GM18520 (cell line): ENCODE results near the gene MINDY4.
A peak's percentile ranks its signal among the peaks of the same experiment; 100 is the strongest.

Experiments used
- ATAC-seq: cut with Tn5 transposase; IDR thresholded peaks from one replicate; pipeline ENCODE4 v1.9.1; 2021; ENCODE audit not compliant: unreplicated experiment

Gene MINDY4

DNA sequence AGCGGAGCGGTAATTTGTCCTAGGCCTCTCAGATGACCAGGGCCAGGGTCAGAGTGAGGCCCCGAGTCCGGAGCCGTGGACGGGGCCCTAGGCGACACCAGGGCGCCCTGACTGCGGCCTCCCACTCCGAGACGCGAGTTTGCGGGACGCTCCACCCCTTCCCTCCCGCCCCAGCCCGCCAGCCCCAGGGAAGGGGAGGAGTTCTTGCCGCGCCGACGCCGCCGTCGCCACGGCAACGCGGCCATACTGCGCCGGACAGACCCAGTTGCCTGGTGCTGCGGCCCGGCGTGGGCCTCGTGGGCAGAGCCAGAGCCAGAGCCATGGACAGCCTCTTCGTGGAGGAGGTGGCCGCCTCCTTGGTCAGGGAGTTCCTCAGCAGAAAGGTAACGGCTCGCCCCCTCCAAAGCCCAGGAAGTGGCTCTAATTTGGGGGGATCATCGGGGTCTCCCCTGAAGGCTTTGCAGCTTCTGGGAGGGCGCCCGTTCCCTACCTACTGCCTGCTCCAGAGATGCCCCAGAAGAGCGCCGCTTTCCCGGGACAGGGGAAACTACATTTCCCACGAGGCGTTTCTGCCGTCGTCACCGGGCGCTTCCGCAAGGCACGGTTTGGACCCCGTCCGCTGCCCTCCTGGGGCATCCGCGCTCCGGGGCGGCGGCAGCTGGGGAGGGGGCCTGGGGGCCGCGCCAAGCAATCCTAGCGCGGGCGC is at the start of gene MINDY4:
MINDY4 (plus strand) TSS at position 244 of the 706 bp plus-strand sequence; CDS start at position 321, 77 bp downstream.
- ATAC-seq = peak; percentile 60

GRCh38 chr7:30722187-30722586 is 49.0 kb upstream of the MINDY4 start:
- no peak for ATAC-seq

- no peak for ATAC-seq
These were observed 48.5 kb upstream of the MINDY4 start for GRCh38 chr7:30722671-30723070.

- no peak for ATAC-seq
These were observed 47.4 kb upstream of the MINDY4 start for GRCh38 chr7:30723776-30724175.

DNA sequence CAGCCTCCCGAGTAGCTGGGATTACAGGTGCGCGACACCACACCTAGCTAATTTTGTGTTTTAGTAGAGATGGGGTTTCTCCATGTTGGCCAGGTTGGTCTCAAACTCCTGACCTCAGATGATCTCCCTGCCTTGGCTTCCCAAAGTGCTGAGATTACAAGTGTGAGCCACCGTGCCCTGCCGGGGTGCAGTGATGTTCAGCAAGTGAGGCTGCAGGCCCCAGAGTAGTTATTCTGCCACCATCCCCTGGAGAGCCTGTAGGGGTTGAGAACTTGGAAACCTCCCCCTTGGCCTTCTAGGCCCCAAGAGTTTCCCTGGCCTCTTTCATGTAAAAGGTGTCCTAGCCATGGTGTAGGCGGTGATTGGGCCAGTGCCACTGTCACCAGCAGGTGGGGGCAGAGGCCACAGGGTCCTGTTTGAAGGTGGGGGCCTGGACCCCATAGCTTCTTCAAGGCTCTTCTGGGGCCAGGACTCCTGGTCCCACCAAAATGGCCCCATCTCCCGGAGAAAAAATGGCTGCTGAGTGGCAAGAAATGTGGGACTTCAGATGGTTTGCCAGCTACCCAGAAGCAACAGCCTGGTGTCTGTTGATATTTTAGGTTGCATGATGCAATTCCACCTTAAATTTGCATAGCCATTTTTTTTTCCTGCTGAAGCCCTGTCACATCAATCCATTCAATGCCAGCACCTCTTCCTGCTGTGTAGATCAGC is 44.8 kb upstream of the MINDY4 start:
- ATAC-seq = no peak

DNA sequence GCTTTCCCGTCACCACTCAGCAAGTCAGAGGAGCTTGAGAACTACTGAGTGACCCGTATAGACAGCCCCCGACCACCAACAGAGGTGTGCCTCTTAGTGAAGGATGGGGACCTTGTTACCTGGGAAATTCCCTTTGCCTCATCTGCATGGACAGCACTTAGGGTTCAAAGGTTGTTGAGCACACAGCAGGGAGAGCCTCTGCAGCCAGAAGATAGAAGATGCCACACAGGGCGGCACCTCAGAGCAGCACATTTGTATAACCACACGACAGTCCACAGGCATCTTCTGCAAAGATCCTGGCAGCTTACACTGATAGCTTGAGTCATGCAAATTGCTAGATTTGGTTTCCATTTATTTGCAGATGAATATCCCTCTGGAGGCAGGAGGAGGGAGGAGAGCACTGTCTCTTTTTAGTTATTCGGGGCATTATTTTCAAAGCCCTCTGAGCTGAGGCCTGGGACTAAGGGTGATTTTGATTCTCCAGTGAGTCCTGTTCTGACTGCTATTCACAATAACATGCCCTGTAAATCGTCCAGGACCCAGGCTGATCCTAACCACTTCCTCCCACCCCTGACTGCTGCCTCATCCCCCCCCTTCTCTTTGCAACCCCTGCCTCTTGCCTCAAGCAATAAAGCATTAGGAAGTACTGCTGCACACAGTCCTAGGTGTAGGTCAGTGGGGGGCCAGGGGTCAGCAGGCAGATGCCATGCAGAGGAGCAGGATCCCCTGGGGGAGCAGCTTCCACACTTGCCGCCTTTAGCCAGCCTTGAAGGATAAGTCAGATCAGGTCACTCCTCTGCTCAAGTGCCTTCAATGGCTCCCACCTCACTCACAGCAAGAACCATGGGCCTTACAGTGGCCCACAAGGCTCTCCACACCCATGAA is 43.9 kb upstream of the MINDY4 start:
- peak; percentile 49 for ATAC-seq

GRCh38 chr7:30728591-30729100 is 42.6 kb upstream of the MINDY4 start:
- no peak for ATAC-seq

DNA sequence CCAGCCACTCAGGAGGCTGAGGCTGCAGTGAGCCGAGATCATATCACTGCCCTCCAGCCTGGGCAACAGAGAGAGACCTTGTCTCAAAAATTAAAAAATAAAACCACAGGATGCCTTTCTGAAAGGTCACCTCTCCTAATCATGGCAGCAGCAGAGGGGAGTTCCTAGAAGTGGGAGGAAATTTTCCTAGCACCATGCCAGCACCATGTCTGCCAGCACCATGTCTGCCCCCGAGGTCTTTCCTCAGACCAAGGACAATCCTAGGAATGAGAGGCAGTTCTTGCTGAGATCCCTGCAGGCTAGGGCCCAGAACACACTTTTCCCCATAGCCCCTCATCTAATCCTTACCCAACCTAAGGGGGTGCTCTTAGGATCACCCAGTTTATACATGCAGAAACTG is 41.6 kb upstream of the MINDY4 start:
- no peak for ATAC-seq

DNA sequence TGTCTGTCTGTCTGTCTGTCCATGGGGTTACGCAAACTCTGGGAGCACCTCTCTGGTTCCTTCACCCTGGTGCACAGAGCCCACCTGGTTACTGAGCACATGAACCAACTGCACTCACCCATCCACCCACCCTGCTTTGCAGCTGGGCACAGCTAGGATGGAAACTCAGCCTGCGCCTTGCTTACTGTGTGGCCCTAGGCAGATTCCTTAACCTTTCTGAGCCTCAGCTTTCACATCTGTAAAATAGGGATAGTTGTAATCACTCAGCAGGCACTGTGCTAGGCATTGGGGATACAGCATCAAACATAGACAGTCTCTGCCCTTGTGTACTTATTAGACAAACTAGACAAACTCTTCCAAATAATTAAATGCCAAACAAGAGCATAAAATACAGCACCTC is 41.1 kb upstream of the MINDY4 start:
- ATAC-seq = no peak

- ATAC-seq = no peak
These were observed 40.2 kb upstream of the MINDY4 start for GRCh38 chr7:30730996-30731395.

DNA sequence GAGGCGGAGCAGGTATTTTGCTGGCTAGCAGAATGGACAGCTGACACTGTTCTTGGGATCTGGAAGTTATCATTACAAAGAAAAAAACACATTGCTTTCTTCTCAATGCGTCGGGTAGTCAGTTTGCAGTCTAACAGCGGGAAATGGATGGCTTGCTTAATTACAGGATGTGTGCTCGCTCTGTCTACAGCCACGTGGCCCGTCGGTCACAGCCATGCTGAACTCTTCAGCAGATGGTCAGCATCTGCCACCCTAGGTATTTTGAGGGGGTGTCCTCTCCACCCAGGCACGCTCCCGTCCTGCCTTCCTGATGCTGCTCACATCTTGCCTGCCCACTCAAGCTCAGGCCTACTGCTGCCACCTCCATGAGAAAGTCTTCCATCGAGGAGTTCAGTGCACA is 39.6 kb upstream of the MINDY4 start:
- no peak for ATAC-seq

DNA sequence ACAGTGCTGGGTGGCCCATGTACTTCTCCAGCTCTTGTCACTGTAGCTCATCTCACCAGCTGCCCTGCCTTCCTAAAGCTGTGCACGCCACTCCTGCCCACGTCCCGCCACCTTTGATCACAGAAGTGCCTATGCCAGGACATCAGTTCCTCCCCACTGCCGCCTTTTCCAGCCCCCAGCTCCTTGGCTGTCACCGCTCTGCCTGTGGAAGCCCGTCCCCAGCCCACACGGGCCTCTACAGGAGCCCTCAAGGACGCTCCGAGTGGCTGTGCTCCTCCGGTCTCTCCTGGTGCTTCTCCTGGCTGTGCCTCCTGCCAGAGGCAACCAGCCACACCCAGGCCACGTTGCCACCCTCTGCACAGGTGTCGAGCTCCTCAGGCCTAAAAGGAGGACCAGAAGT is 38.6 kb upstream of the MINDY4 start:
- no peak for ATAC-seq

DNA sequence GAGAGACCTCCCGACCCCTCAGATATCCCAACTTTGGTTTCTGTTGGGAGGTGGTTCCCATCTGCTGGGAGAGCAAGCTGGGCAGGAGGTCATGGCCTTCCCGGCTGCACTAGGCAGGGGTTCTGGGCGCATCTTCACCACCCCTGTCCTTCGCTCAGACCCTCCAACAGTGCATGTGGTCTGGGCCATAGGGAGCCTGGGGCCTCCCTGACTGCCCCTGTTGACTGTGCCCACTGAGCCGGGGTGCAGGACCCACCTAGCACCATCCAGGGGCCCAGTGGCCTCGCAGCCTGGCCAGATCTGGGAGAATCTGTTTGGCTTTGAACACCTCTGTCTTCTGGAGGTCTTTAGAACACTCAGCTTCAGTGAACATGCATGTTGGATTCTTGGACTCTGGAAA is 38.0 kb upstream of the MINDY4 start:
- ATAC-seq = no peak

DNA sequence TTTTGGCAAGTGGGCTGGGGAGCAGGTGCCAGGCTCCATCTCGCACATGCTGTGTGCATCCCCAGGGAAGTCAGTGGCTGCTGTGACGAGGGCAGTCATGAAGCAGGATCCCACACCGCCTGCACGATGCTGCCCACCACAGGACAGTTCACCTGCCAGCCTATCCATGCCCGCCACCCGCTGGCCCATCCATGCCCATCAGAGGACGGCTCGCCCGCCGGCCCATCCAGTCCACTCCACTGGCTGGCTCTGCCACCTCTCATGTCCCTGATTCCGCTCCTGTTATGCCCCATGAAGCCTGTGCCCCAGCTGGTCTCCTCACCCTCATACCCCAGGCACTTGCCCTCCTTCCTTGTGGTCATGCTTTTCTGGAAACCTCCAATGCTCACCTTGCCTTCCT is 37.5 kb upstream of the MINDY4 start:
- ATAC-seq = no peak

- no peak for ATAC-seq
These were observed 36.7 kb upstream of the MINDY4 start for GRCh38 chr7:30734497-30734896.

- ATAC-seq = no peak
These were observed 35.6 kb upstream of the MINDY4 start for GRCh38 chr7:30735631-30736030.

DNA sequence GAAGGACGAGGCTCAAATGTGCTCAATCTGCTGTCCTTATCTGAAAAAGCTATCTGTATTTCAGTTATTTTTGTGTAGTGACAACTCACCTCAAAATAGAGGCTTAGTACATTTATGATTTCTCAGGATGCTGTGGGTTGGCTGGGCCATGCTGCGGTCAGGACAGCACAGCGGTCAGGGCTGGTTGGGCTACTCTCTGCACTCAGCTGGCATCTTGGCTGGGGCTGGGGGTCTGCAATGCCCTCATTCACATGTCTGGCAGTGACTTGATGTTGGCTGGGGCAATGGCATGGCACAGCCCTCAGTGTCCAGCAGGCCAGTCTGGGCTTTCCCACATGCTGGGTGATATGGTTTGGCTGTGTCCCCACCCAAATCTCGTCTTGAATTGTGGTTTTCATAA is 34.9 kb upstream of the MINDY4 start:
- ATAC-seq = no peak

DNA sequence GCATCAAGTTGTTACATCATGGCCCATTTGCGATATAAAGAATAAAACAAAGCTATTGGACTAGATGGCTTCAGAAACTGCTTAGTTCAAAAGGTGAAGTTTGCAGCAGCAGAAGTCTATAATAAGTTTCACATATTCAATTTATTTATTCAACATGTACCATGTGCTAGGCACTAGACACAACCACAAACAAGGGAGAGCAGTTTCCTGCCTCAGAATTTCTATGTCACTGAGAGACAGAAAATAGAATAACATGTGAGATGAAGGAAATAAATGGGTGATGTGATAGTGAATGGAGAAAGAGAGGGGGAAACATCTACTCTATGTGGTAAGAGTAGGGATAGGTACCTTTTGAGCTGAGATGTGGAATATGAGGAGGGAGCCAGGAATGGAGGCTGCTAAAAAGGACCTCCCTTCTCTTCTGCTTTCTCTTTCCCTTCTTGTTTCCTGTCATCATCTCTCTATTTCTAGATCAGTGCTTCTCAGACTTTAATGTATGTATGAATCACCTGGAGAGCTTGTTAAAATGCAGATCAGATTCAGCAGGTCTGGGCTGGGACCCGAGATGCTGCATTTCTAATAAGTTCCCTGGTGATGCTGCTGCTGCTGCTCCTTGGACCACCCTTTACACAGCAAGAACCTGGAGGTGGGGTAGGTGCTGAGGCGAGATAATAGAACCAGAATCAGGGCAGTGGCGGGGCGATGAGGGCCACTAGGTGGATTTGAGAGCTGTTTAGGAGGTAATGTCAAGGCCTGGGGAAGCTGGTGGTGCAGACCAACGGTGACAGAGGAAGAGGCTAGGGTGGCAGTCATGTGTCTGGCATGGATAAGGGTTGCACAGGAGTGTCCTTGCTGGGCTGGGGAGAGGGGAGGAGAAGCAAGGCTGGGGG is 32.9 kb upstream of the MINDY4 start:
- ATAC-seq = no peak

DNA sequence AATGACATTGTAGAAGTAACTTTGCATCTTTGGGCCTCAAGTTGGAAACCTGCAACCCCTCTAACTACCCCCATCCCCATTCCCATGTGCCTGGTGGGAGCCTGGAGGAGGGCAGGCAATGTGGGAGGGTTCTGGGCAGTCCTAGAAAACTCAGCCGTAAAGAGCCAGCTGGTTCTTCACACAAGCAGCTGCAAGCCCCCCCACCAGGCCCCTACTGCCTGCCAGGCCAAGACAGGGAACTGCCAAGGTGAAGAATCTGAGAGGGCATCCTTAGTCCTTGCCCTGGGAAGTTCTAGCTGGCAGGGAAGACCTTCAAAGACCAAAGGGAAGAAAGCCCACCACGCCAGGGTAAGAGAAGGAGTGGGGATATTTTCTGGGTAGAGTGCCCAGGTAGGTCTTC is 31.5 kb upstream of the MINDY4 start:
- ATAC-seq = no peak

DNA sequence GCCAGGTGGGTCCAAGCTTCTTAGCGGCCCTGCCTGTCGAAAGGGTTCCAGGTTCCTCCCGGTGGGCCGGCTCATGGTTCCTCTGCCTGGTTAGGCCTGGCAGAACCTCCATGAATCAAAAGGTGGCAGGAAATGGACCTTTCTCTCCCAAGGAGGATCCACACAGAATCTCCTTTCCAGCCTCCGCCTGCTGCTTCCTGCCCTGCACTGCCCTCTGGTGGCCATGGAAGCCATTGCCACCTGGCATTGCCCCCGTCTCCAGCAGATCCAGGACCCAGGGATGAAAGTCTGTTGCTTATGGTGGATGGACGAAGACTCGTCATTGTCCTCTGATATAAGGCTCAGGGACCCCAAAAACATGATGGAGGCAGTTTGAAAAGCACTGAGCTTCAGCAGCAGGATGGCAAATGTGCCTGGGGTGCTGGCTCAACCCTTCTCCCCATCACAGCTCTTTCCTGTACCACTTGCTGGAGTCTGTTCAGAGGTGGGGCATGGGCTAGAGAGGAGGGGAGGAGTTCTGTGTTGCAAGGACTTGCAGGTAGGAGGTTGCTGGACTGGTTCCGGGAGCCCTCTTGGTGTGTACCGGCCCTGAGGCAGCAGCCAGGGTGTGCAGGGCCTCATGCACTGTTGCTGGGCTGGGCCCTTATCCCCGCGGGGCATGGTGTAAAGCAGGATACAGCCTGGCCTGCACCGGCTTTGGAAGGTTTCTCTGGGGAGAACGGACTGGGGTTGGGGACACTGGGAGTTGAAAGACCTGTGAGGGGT is 30.6 kb upstream of the MINDY4 start:
- ATAC-seq = no peak
